Fibroblast of pulmonary artery (primary cell): ENCODE measurements around the gene FHOD3.
A peak's percentile ranks its signal among the peaks of the same experiment; 100 is the strongest.

ENCODE experiments used
- DNase-seq: peaks from one replicate; pipeline ENCODE4 v3.0.0-alpha.2; 2010; ENCODE audit warnings: low read depth
- H3K4me3 ChIP-seq: replicated peaks from 2 replicates; pipeline ENCODE4 v1.5.1; 2011; ENCODE audit warnings: low read depth, mild to moderate bottlenecking, control low read depth, low read length, moderate library complexity
- CTCF ChIP-seq: IDR thresholded peaks from 2 replicates; pipeline ENCODE4 v1.5.1; 2011; ENCODE audit warnings: mild to moderate bottlenecking, control low read depth, low read length, inconsistent platforms; ENCODE audit errors: missing control alignments

The FHOD3 gene

GRCh38 chr18:36655074-36655473 lies 357.6 kb downstream of the FHOD3 start:
- no peak for TF ChIP-seq CTCF
- no peak for DNase-seq
- H3K4me3 ChIP-seq: no peak overlapping the region

DNA sequence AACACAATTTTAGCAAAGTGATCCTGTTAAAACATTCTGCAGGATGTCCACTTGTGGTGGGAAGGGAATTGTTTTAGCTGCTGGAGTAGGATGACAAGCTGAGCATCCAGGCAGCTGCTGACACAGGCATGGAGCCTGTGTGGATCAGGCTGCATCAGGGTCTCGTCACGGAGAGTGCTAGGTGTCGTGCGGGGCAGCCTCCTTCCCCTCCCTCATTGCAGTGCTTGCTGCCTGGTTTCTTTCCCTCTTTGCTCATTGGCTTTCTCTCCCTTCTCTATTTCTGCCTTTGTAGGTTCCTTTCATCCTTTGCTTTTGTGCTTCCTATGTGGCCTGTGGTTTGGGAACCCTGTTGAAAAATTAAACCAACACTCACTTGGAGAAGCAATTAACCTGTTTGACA lies 358.4 kb downstream of the FHOD3 start:
- no peak for DNase-seq
- no peak overlapping the region for H3K4me3 ChIP-seq
- TF ChIP-seq CTCF: no peak

- no peak for TF ChIP-seq CTCF
- no peak overlapping the region for H3K4me3 ChIP-seq
- DNase-seq: no peak
Measured at GRCh38 chr18:36658611-36659010, 361.1 kb downstream of the FHOD3 start.

GRCh38 chr18:36660311-36660710 lies 362.8 kb downstream of the FHOD3 start:
- no peak overlapping the region for H3K4me3 ChIP-seq
- DNase-seq: no peak
- no peak for TF ChIP-seq CTCF

- peak; percentile 30 for DNase-seq
- no peak overlapping the region for H3K4me3 ChIP-seq
- TF ChIP-seq CTCF: peak; percentile 12
Measured at GRCh38 chr18:36661999-36662398, 364.5 kb downstream of the FHOD3 start.

GRCh38 chr18:36663312-36663711 lies 365.8 kb downstream of the FHOD3 start:
- peak; percentile 55 for DNase-seq
- TF ChIP-seq CTCF: no peak
- no peak overlapping the region for H3K4me3 ChIP-seq

DNA sequence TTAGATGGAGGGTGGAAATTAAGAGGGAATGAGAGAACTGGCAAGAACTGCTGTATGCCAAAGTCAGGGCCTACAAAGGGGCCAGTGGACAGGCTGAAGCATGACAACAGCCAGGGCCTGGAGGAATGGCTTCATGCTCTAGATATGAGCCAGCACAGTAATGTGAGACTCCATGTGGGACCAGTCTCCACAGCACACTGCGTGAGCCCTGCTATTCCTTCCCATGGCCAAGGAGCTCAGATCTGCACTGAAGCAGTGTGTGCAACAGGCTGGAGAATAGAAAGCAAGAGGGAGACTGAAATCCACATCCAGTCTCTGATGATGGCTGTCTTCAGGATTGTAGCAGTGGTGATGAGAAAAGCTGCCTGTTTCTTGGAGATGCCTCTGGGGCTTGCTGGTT lies 368.4 kb downstream of the FHOD3 start:
- no peak for TF ChIP-seq CTCF
- no peak overlapping the region for H3K4me3 ChIP-seq
- DNase-seq: no peak
